Endodermal cell (in vitro differentiated cells): ENCODE measurements around the gene PKP3. TPM values are rescaled to one million over a fixed set of nuclear protein-coding genes. Genes with fewer than 3 reads are reported as not detected.

Source experiments
- DNase-seq: peaks from one replicate; pipeline ENCODE4 v3.0.0-alpha.2; 2017
- H3K27ac ChIP-seq: 2 replicates; pipeline ENCODE4 v1.5.1; 2013; ENCODE audit warnings: mild to moderate bottlenecking, low read depth, low read length, moderate library complexity
- H3K27me3 ChIP-seq: 2 replicates; pipeline ENCODE4 v1.6.1; 2013; ENCODE audit warnings: mild to moderate bottlenecking, low read length, moderate library complexity; ENCODE audit not compliant: insufficient read depth, control insufficient read depth, poor library complexity, severe bottlenecking
- H3K36me3 ChIP-seq: 2 replicates; pipeline ENCODE4 v1.7.0; 2013; ENCODE audit warnings: mild to moderate bottlenecking, low read length, moderate library complexity; ENCODE audit not compliant: control insufficient read depth, insufficient read depth
- H3K4me1 ChIP-seq: one replicate; pipeline ENCODE4 v1.7.0; 2013; ENCODE audit warnings: low read length; ENCODE audit not compliant: control insufficient read depth, insufficient read depth
- H3K4me3 ChIP-seq: 2 replicates; pipeline ENCODE4 v1.5.1; 2013; ENCODE audit warnings: mild to moderate bottlenecking, low read length, moderate library complexity
- H3K9ac ChIP-seq: 2 replicates; pipeline ENCODE4 v1.6.1; 2013; ENCODE audit warnings: mild to moderate bottlenecking, low read length, moderate library complexity; ENCODE audit not compliant: poor library complexity, severe bottlenecking; ENCODE audit errors: extremely low read depth
- H3K9me3 ChIP-seq: 2 replicates; pipeline ENCODE4 v1.6.1; 2013; ENCODE audit warnings: mild to moderate bottlenecking, low read length, moderate library complexity; ENCODE audit not compliant: control insufficient read depth
- H3K27ac Mint-ChIP-seq: 2 replicates; pipeline ENCODE4 v1.8.0; 2020; ENCODE audit warnings: mixed read lengths
- H3K27me3 Mint-ChIP-seq: 2 replicates; pipeline ENCODE4 v1.8.0; 2021; ENCODE audit warnings: mild to moderate bottlenecking, mixed read lengths; ENCODE audit not compliant: insufficient read depth
- H3K36me3 Mint-ChIP-seq: 2 replicates; pipeline ENCODE4 v1.8.0; 2020; ENCODE audit warnings: low read depth, mixed read lengths
- H3K4me1 Mint-ChIP-seq: 2 replicates; pipeline ENCODE4 v1.8.0; 2020; ENCODE audit warnings: mixed read lengths
- H3K4me3 Mint-ChIP-seq: 2 replicates; pipeline ENCODE4 v1.8.0; 2020; ENCODE audit warnings: mild to moderate bottlenecking, moderate library complexity, mixed read lengths
- H3K9me3 Mint-ChIP-seq: 2 replicates; pipeline ENCODE4 v1.8.0; 2020; ENCODE audit warnings: mild to moderate bottlenecking, mixed read lengths
- WGBS, 2 experiments: methylation state at CpG; one replicate each; pipeline versions ENCODE4 v1.1.5 to v1.1.7; 2013; ENCODE audit warnings: missing lambda C conversion rate in 2 of 2, mixed read lengths in 1 of 2; ENCODE audit not compliant: insufficient coverage in 1 of 2, insufficient read length in 1 of 2; 5-methylcytosine and 5-hydroxymethylcytosine counted together
- total RNA-seq, 2 donors: library from RNA; stranded (reverse); fragmentation: NEBNext Ultra II Directional in 1 of 2; extraction: Animal tissue kit (Norgen Biotek cat#: 25700) in 1 of 2; gene quantifications; 2 replicates in 1 of 2; 3 replicates in 1 of 2; pipeline ENCODE4 v1.2.1, GENCODE V29; 2021
- TF ChIP-seq, protein P1 (sequence below): fragments of 200-600 bp; sonication (generic); conservative IDR thresholded peaks from 2 replicates; pipeline ENCODE4 v1.5.0; 2021; ENCODE audit warnings: antibody characterized with exemption, mild to moderate bottlenecking

Gene PKP3
- total RNA-seq, 2 donors from 2014 or later = 35.4 to 44.8 TPM

DNA sequence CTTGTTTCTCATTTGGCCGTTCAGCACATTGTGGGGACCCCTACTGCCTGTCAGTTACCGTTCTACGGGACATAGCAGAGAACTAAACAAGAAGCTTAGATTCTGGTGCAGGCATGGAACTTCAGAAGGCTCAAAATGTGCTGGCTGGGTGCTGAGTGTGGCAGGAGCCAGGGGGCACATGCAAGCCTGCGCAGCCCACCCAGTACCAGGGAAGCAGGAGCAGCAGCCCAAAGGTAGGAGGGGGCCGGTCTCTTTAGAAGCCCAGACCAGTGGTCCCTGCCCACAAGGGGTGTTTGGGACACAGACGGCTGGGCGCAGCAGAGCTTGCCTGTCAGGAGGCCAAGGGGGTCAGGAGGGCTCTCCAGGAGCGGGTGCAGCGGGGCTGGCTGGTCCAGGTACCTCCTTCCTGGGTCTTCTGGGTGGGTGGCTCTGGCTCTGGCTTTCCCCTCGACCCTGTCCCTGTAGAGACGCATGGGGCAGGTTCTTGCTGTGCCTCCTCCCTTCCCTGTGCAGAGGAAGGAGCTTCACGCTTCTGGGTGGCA is 58.3 kb downstream of the PKP3 start:
- Mint-ChIP-seq H3K4me1 (peaks cover 9% of the 10 kb centered on the region), H3K27me3 (no peaks in the 10 kb centered on the region), H3K36me3 (peaks cover 30% of the 10 kb centered on the region), H3K27ac (no peak overlapping the region), H3K4me3 (peak overlapping the region; percentile 75), H3K9me3 (no peaks in the 10 kb centered on the region)
- H3K4me3 ChIP-seq = no peak overlapping the region
- TF ChIP-seq, protein P1, sequence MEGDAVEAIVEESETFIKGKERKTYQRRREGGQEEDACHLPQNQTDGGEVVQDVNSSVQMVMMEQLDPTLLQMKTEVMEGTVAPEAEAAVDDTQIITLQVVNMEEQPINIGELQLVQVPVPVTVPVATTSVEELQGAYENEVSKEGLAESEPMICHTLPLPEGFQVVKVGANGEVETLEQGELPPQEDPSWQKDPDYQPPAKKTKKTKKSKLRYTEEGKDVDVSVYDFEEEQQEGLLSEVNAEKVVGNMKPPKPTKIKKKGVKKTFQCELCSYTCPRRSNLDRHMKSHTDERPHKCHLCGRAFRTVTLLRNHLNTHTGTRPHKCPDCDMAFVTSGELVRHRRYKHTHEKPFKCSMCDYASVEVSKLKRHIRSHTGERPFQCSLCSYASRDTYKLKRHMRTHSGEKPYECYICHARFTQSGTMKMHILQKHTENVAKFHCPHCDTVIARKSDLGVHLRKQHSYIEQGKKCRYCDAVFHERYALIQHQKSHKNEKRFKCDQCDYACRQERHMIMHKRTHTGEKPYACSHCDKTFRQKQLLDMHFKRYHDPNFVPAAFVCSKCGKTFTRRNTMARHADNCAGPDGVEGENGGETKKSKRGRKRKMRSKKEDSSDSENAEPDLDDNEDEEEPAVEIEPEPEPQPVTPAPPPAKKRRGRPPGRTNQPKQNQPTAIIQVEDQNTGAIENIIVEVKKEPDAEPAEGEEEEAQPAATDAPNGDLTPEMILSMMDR = no peak
- no peak overlapping the region for H3K27ac ChIP-seq
- H3K27me3 ChIP-seq = no peaks in the 10 kb centered on the region
- peaks cover 24% of the 10 kb centered on the region for H3K36me3 ChIP-seq
- 92 to 93% methylated on average over 9 to 12 of the region's 12 CpGs for WGBS, 2 experiments
- no peak for DNase-seq
- peaks cover 4% of the 10 kb centered on the region for H3K4me1 ChIP-seq
- no peak overlapping the region for H3K9ac ChIP-seq
- no peaks in the 10 kb centered on the region for H3K9me3 ChIP-seq

DNA sequence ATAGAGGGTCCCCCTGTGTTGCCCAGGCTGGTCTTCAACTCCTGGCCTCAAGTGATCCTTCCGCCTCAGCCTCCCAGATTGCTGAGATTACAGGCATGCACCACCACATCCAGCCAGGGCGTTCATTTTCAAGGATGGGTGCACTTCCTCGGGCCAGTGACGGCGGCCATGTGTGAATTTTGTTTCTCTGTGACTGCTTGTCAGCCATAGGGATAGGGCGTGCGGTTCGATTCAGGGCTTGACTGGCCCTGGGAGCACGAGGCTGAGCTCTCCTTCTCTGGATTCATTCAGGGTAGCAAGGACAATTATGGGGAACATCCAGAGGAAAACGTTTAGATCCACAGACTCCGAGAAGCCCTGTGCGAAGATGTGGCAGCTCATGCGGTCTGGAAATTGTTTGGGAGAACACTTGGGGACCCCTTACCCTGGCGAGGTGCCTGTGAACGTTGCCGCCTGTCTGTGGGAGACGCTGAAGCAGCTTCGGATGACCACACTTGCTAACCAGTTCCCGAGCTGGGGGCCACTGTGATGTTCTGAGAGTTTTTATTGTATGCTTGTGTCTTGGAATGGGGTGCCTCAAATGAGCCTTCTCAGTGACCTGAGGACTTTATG is 59.0 kb downstream of the PKP3 start:
- Mint-ChIP-seq H3K4me3 (no peak overlapping the region), H3K4me1 (peaks cover 9% of the 10 kb centered on the region), H3K27ac (no peak overlapping the region), H3K9me3 (no peaks in the 10 kb centered on the region), H3K27me3 (no peaks in the 10 kb centered on the region), H3K36me3 (peaks cover 36% of the 10 kb centered on the region)
- Histone ChIP-seq H3K27ac (no peak overlapping the region), H3K36me3 (peaks cover 30% of the 10 kb centered on the region), H3K4me3 (no peak overlapping the region), H3K9ac (no peak overlapping the region), H3K4me1 (peaks cover 4% of the 10 kb centered on the region), H3K9me3 (no peaks in the 10 kb centered on the region), H3K27me3 (no peaks in the 10 kb centered on the region)
- 94 to 96% methylated on average over 19 of the region's 19 CpGs for WGBS, 2 experiments
- TF ChIP-seq, protein P1 = no peak
- no peak for DNase-seq

DNA sequence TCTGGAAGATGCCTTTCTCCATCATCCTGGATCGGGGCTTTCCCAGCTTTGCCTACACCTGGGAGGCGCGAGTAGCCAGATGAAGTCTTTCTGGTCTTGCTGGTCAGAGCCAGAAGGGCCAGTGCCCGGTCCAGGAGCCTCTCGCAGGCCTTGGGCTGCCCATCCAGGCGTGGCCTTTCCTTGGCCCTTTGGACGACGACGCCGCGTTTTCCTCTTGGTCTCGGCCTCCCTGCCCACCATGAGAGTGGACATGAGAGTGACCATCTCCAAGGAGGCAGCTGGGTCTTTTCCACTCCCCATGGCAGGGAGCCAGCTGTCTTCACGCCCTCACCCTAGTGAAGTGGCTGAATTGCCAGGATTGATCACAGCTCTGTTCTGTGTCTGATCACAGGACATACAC is 59.6 kb downstream of the PKP3 start:
- Histone ChIP-seq H3K9me3 (no peaks in the 10 kb centered on the region), H3K9ac (no peak overlapping the region), H3K27ac (no peak overlapping the region), H3K4me3 (no peak overlapping the region), H3K36me3 (peaks cover 31% of the 10 kb centered on the region), H3K27me3 (no peaks in the 10 kb centered on the region), H3K4me1 (peaks cover 4% of the 10 kb centered on the region)
- no peak overlapping the region for H3K4me3 Mint-ChIP-seq
- H3K27me3 Mint-ChIP-seq = no peaks in the 10 kb centered on the region
- no peak overlapping the region for H3K27ac Mint-ChIP-seq
- WGBS, 2 experiments = 93 to 94% methylated on average over 11 to 13 of the region's 13 CpGs
- TF ChIP-seq, protein P1 = no peak
- H3K36me3 Mint-ChIP-seq = peaks cover 36% of the 10 kb centered on the region
- no peaks in the 10 kb centered on the region for H3K9me3 Mint-ChIP-seq
- DNase-seq = no peak
- peaks cover 9% of the 10 kb centered on the region for H3K4me1 Mint-ChIP-seq
